GM19467 (cell line): Measurements from ENCODE around the gene UBC.
"Not testable (repeated sequence)": the region's sequence is repeated elsewhere in the genome, so short reads cannot be mapped to it uniquely, and the experiment has no call there.

Experiments
- ATAC-seq: cut with Tn5 transposase; IDR thresholded peaks from one replicate; pipeline ENCODE4 v1.9.1; 2021; ENCODE audit warnings: mild to moderate bottlenecking, moderate library complexity; ENCODE audit not compliant: unreplicated experiment

The UBC gene

DNA sequence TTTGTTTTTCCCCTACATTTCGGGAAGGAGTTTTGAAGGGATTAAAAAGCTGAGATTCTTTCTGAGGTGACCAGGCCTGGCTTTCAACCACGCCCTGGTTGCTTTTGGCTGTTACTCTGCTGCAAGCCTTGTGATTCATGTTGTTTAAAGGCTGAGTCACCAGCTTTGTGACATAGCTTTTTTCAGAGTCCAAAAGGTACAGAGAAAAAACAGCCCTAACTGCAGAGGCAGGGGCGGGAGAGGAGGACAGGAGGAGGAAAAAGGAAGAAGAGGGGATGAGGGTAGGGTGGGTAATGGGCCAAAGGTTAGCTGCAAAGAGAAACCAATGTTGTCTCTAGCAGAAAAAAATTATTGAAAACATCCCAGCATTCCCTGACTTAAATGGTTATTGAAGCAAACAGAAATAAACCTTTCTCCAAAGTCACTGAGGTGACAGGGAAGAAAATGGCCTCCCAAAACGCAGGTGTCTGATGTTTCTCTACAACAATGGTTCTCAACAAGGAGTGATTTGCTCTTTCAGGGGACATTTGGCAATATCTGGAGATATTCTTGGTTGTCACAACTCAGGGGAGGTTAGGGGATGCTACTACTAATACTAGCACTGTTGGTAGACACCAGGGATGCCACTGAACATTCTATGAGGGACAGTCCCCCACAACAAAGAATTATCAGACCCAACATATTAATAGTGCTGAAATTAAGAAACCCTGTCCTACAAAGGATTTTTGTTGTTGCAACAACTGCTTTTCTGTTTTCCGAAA is 2.1 kb upstream of the UBC start:
- no peak for ATAC-seq

- ATAC-seq: no peak
Observed at GRCh38 chr12:124915239-124916236, 1.1 kb upstream of the UBC start.

- no peak for ATAC-seq
Observed at GRCh38 chr12:124913474-124914391, 717 bp downstream of the UBC start.

- ATAC-seq: not testable (repeated sequence)
Observed at GRCh38 chr12:124912529-124913287, 1.7 kb downstream of the UBC start.

GRCh38 chr12:124911521-124911920 is 2.9 kb downstream of the UBC start:
- not testable (repeated sequence) for ATAC-seq

DNA sequence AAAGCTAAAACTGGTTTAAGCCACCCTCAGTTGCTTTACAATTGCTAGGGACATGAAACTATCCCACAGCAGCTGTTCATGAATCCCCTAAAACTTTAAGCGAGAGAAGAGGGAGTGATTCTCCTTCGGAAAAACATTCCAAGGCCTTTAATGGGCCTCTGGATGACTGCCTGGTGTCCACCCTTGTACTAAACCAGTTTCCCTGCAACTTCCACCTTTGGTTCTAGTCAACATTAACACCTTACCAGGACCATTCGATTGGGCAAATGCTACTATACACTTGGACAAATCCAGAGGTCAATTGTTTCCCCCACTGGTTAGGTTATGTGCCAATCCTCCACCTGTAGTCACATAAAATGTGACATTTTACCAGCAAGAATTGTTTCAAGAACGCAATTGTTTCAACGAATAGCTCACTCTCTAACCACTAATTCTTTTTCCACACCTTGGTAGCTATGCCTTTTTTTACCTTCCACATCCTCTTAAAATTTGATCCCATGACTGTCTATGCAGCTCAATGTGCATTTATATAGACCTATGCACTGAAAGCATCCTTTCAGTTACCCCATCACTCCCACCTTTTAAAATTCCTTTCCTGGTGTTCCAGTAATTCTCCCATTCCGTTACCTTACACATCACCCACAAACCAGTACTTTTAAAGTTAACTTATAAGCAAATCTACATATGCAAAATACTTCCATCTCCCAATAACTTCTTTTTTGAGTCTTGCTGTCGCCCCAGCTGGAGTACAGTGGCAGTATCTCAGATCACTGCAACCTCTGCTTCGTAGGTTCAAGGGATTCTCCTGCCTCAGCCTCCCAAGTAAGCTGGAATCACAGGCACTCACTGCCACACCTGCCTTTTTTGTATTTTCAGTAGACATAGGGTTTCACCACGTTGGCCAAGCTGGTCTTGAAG is 3.6 kb downstream of the UBC start:
- no peak for ATAC-seq

GRCh38 chr12:124909831-124910560 is 4.5 kb downstream of the UBC start:
- ATAC-seq: no peak

GRCh38 chr12:124906606-124907261 is 7.7 kb downstream of the UBC start:
- peak; percentile 63 for ATAC-seq

DNA sequence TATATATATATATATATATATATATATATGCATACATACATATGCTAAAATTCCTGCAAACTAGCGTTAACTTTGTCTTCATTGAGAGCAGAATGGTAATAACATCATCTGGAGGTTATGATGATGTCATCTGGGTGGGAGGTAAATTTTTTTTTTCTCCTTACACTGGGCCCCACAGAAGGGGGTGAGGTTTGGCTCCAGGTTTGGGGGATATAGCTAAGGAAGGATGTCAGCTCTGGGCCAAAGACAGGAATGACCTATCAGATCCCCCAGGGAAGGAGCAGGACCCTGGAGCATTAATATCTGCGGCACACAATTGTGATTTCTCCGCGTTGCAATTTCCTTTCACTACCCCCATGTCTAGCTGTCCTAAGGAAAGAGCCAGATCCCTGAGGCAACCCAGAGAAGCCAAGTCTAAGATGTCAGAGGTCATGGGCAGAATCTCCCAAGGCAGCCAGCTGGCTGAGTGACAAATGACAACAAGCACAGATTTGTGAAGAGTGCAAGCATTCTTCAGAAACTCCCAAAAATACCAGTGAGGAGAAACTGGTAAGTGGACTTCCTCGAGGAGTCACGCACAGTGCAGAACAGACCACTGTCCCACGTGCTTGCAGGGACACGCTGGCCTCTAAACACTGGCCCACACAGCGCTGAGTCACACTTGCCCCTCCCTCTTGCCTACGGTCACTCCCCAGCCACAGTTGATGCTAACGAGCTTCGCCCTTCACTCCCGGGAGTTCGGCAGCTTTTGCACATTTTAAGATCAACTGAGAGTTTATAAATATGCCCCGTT is 9.9 kb downstream of the UBC start:
- ATAC-seq: no peak

- no peak for ATAC-seq
Observed at GRCh38 chr12:124902916-124903315, 11.5 kb downstream of the UBC start.

DNA sequence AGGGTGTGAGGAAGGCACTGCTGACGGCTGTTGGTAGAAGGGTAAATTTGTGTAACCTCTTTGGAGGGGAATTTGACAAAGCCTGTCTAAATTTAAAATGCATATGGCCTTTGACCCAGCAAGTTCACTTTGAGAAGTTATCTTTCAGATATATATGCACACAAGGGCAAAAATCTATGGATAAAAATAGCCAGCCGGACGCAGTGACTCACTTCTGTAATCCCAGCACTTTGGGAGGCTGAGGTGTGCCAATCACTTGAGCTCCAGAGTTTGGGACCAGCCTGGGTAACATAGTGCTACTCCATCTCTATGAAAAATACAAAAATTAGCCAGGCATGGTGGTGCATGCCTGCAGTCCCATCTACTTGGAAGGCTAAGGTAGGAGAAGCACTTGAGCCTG is 13.4 kb downstream of the UBC start:
- ATAC-seq: no peak

DNA sequence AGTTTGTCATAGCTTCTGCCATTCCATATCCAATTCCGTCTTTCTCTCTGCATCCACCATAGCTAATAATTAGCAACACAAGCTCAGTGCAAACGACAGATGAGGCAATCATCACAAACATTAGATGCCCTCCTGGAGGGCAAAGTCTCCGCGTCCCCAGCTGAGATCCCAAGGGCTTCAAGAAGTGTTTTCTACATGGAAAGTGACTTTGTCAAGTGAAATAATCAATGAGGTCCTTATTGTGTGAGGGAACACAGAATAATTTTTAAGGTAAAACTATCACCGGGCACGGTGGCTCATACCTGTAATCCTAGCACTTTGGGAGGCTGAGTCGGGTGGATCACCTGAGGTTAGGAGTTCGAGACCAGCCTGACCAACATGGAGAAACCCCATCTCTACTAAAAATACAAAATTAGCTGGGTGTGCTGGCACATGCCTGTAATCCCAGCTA is 14.1 kb downstream of the UBC start:
- not testable (repeated sequence) for ATAC-seq

DNA sequence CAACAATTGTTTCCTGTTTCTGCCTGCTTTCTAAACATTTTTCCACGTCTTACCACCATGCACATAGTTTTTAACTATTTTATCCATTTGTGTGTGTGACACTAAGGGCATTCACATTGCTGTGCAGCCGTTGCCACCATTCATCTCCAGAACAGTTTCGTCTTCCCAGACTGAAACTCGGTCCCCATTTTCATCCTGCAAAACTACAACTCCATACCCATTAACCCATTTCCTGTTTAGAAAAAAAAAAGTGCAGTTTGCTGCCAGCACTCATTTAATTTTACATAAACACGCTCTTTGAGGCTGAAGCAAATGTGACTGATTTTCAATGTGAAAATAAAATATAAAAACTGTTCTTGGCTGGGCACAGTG is 15.5 kb downstream of the UBC start:
- ATAC-seq: no peak

DNA sequence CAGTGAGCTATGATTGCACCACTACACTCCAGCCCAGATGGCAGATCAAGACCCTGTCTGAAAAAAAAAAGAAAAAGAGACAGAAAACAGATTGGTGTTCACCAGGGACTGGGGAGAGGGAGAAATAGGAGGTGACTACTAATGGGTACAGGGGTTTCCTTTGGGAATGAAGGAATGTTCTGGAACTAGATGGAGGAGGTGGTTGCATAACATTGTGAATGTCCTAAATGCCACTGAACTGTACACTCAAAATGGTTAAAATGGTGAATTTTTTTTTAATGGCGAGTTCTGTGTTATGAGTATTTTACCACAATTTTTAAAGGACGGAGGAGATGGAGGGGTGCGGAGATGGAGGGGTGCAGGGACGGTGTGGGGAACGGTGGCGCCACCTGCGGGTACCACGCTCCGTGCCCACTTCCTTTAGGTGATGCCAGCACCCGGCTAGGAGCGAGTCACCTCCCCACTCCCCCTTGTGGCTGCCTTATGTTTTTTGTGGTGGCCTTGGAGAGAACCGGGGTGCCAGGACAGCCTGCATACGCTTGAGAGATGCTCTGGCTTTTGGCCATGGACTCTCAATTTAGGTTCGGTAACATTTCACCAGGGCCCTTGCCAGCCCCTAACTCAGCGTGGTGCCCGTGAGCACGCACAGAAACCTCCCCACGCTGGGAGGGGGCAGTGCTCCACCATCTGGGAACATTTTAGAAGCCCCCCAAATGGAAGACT is 16.1 kb downstream of the UBC start:
- ATAC-seq: no peak

GRCh38 chr12:124896461-124896860 is 18.0 kb downstream of the UBC start:
- ATAC-seq: no peak

- no peak for ATAC-seq
Observed at GRCh38 chr12:124893792-124894516, 20.5 kb downstream of the UBC start.
